ENCODE results near the gene VWA3B. TPM values are rescaled to one million over a fixed set of nuclear protein-coding genes. Genes with fewer than 3 reads are reported as not detected.
A peak's percentile ranks its signal among the peaks of the same experiment; 100 is the strongest.

Gene VWA3B
- total RNA-seq, 1 experiment from 2014 or later = not detected

- ChIA-PET POLR2A (ENCODE audit: low non-redundant PET) (no interaction called here), CTCF (no interaction called here)
- no peak overlapping the region for H3K4me3 ChIP-seq (ENCODE audit: low read depth, low read length, poor library complexity, severe bottlenecking)
- intact Hi-C loops (cut with micrococcal nuclease; ENCODE audit: unreplicated experiment) = no loop called here
- H3K27ac ChIP-seq (ENCODE audit: low read depth, low read length, poor library complexity, severe bottlenecking) = no peak overlapping the region
- no TSS peak for BruUV-seq (replicated peaks)
- no peaks in the 10 kb centered on the region for H3K4me1 ChIP-seq (ENCODE audit: insufficient read depth, low read length, poor library complexity, severe bottlenecking)
- DNase-seq (ENCODE audit: low spot score) = no peak
- no peaks in the 10 kb centered on the region for H3K36me3 ChIP-seq (ENCODE audit: insufficient read depth, low read length, poor library complexity, severe bottlenecking)
- no peak for TF ChIP-seq EZH2 (IDR thresholded peaks at IDR 0.05; ENCODE audit: borderline replicate concordance, low read depth, low read length, poor library complexity, severe bottlenecking)
- TF ChIP-seq CTCF (conservative IDR thresholded peaks at IDR 0.05; ENCODE audit: low read depth, low read length) = no peak
- H3K27me3 ChIP-seq (replicated peaks; ENCODE audit: insufficient read depth, low read depth, low read length, poor library complexity) = peaks cover 84% of the 10 kb centered on the region
- no peaks in the 10 kb centered on the region for H3K9me3 ChIP-seq (ENCODE audit: low read depth, low read length, poor library complexity, severe bottlenecking)
Measured at GRCh38 chr2:98343285-98343684, 256.3 kb downstream of the VWA3B start.

- peak; percentile 16 for DNase-seq (ENCODE audit: low spot score)
- no TSS peak for BruUV-seq (replicated peaks)
- no peak within 1 kb of the TSS for H3K4me3 ChIP-seq (ENCODE audit: low read depth, low read length, poor library complexity, severe bottlenecking)
- no peaks in the 10 kb centered on the region for H3K9me3 ChIP-seq (ENCODE audit: low read depth, low read length, poor library complexity, severe bottlenecking)
- no peak within 1 kb of the TSS for H3K27ac ChIP-seq (ENCODE audit: low read depth, low read length, poor library complexity, severe bottlenecking)
- no peaks in the 10 kb centered on the region for H3K36me3 ChIP-seq (ENCODE audit: insufficient read depth, low read length, poor library complexity, severe bottlenecking)
- H3K4me1 ChIP-seq (ENCODE audit: insufficient read depth, low read length, poor library complexity, severe bottlenecking) = no peaks in the 10 kb centered on the region
- TF ChIP-seq CTCF (conservative IDR thresholded peaks at IDR 0.05; ENCODE audit: low read depth, low read length) = no peak
- TF ChIP-seq EZH2 (IDR thresholded peaks at IDR 0.05; ENCODE audit: borderline replicate concordance, low read depth, low read length, poor library complexity, severe bottlenecking) = peak; percentile 77
- POLR2A ChIA-PET (ENCODE audit: low non-redundant PET) = no interaction called here
- intact Hi-C loops (cut with micrococcal nuclease; ENCODE audit: unreplicated experiment) = no loop called here
- CTCF ChIA-PET = no interaction called here
- peaks cover 95% of the 10 kb centered on the region for H3K27me3 ChIP-seq (replicated peaks; ENCODE audit: insufficient read depth, low read depth, low read length, poor library complexity)
Measured at GRCh38 chr2:98346311-98347236, 259.6 kb downstream of the VWA3B start, which contains the start of gene CNGA3. TSS of gene CNGA3 (plus strand) at chr2:98346456. CDS start at chr2:98369976, 23,520 bp downstream.

- Histone ChIP-seq H3K9me3 (ENCODE audit: low read depth, low read length, poor library complexity, severe bottlenecking) (no peaks in the 10 kb centered on the region), H3K27me3 (replicated peaks; ENCODE audit: insufficient read depth, low read depth, low read length, poor library complexity) (peaks cover 92% of the 10 kb centered on the region), H3K27ac (ENCODE audit: low read depth, low read length, poor library complexity, severe bottlenecking) (no peak overlapping the region), H3K4me3 (ENCODE audit: low read depth, low read length, poor library complexity, severe bottlenecking) (no peak overlapping the region), H3K4me1 (ENCODE audit: insufficient read depth, low read length, poor library complexity, severe bottlenecking) (no peaks in the 10 kb centered on the region), H3K36me3 (ENCODE audit: insufficient read depth, low read length, poor library complexity, severe bottlenecking) (no peaks in the 10 kb centered on the region)
- ChIA-PET CTCF (no interaction called here), POLR2A (ENCODE audit: low non-redundant PET) (no interaction called here)
- intact Hi-C loops (cut with micrococcal nuclease; ENCODE audit: unreplicated experiment) = no loop called here
- TF ChIP-seq CTCF (conservative IDR thresholded peaks at IDR 0.05; ENCODE audit: low read depth, low read length) = no peak
- TF ChIP-seq EZH2 (IDR thresholded peaks at IDR 0.05; ENCODE audit: borderline replicate concordance, low read depth, low read length, poor library complexity, severe bottlenecking) = peak; percentile 56
- no peak for DNase-seq (ENCODE audit: low spot score)
- BruUV-seq (replicated peaks) = no TSS peak
Measured at GRCh38 chr2:98347298-98348065, 260.5 kb downstream of the VWA3B start.

Measured in A673 (cell line).